Stimulated activated CD8-positive, alpha-beta memory T cell treated with anti-CD3 and anti-CD28 coated beads, Interleukin-15, amount 100 ng/mL, for 24 hours (primary cell): ENCODE results near the gene PLXNA4.

Experiments
- DNase-seq: peaks from one replicate; pipeline ENCODE4 v3.0.0-alpha.2; 2020; ENCODE audit warnings: low read depth

PLXNA4 gene

GRCh38 chr7:132588596-132588995 lies 12.3 kb upstream of the PLXNA4 start:
- no peak for DNase-seq

DNA sequence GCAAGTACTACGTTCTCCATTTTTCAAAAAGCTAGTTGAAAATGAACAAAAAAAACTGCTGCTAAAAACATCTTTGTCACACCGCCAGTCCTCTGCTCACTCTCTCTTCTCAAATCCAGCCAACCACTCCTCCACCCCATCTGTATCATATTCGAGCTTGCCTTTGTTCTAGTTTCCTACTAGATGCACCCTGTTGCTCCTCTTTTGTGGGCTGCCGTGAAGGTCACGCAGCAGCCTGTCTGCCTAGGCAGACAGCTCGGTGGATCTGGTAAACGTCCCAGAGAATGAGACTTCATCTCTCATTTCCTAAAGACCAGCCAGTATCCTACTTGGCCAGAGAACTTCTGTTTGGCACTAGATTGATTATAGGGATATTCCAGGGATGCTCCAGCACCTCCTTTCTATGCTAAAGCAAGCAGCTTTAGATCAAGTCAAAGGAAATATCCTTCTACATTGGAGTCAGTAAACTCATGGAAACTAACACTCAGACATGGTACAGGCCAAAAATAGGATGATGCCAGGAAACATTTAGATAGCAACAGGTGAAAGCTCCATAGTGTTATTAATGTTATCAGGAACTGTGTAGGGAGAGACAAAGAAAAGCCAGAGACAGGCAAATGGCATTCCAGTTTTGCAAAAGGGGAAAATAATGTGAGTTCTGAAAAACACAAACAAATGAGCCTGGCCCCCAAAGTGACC lies 8.7 kb upstream of the PLXNA4 start:
- no peak for DNase-seq

DNA sequence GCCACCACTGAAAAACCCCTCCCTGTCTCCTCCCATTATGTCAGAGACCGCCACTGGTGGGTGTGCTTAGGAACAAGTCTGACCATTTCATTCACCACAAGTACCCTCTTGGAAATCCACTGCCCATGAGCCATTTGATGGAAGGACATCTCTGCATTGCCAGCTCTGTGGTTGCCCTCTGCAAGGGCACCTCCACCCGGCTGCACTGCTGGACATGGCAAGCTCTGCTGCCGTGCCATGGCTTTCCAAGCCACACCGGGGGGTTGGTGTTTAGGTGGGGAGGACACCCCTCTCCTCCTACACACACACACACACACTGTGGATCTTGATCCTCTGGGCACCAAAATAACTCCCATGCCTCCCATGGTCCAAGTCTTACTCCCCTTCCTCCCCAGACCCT lies 5.2 kb upstream of the PLXNA4 start:
- DNase-seq = no peak

- peak; percentile 26 for DNase-seq
Observed at GRCh38 chr7:132580717-132581285, 4.5 kb upstream of the PLXNA4 start.

DNA sequence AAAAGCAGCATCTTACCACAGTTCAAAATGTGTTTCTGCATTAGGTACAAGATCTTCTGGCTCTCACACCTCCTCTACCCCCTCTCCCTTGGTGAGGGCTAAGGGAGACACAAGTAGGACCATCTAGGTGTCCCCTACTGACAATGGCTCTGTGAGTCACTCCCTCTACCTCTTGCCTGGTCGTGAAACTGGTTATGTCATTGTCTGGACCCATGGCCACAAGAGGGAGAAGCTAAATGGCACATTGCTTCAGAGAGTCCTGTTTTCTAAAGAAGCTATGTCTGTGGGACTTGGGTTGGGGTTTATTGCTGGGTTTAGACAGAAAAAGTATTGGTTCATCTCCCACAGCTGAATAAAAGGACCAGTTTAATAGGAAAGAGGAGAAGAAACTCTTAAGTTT lies 4.0 kb upstream of the PLXNA4 start:
- DNase-seq = no peak

DNA sequence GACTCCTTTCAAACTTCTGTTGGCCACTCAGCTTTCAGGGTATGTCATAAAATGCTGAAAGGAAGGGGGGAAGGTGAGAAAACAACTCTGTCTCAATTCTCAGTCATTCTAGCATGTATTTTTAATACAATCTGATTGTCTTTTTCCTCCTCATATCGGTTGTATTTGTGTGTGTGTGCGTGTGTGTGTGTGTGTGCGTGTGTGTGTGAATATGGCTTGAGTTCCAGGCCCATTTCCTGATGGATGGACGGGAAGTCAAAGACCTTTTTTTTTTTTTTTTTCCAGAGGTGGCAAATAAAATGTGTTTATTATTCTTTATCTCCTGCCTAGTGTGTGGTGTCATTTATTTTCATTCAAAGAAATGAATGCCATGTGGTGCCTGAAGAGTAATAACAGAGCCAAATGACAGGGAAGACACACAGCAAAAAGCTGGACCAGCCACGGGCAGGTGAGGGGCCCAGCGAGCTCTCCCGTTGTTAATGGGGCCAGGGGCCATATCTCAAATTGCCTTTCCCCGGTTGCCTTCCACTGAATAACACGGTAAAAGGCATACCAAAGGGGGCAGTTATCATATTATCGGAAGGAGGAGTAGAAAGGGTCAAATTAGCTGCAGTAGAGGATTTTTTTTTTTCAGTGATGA lies 3.1 kb upstream of the PLXNA4 start:
- no peak for DNase-seq

DNA sequence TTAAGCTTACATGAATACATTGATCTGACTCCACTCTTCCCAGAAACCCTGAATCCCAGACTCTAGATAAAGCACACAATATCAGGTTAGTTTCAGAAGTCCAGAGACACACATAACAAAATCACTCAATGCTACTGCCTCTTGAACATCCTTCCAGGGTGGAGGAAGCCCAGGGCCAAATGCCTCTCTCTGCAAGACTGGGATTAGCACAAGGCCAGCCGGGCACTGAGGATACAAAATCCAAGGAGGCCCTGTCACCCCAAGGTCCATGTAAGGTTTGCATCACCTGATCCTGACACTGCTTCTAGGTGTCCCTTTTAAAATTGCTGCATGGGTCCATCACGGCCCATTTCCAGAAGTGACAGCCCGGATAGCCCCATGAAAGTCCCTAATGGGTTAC lies 2.6 kb upstream of the PLXNA4 start:
- no peak for DNase-seq

DNA sequence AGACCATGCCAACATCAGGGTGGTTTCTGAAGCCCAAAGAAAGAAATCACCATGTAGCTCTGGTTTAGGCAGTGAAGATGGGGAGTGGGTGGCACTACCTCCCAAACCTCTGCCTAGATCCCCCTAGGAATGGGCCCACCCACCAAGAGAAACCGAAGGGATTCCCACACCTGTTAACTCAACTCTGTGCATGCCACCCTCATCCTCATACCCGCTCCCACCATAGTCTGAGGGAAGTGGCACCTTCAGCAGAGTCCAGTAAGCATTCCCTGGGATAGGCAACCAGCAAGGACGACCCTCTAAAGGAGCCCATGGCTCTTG lies 1.7 kb upstream of the PLXNA4 start:
- no peak for DNase-seq

DNA sequence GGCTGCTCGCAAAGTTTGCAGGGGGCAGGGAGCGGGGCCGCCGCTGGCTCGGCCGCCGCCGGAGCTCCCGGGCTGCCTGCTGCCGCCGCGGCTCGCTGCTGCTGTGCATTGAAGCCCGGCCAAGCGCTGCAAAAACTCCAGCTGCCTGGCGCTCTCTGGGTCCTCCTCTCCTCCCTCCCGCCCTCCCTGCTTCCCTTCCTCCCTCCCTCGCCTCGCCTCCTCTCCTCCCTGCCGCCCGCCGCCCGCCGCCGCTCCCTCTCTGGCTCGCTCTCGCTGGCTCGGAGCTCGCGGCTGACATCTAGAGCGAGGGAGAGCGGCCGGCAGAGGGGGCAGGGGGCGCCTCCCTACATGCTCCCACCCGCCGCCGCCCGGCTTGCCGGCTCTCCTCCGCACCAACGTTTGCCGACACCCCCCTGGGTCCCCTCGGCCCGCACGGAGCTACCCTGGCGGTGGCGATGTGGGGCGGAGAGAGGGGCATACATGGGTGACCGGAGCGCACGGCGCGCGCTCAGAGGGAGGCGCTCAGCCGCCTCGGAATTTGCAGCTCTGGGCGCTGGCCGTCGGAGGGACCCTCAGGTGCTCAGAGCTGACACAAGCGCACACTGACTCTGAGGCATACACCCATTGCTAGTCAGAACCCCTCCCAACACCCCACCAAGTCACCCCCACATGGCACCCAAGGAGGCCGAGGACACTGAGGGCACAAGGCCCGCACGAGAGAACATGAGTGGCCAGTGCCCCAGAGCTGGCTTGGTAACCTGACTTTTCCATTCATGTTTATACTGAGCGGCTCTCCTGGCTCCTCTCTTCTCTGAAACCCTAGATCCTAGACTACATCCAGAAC lies 1.2 kb upstream of the PLXNA4 start:
- no peak for DNase-seq

DNA sequence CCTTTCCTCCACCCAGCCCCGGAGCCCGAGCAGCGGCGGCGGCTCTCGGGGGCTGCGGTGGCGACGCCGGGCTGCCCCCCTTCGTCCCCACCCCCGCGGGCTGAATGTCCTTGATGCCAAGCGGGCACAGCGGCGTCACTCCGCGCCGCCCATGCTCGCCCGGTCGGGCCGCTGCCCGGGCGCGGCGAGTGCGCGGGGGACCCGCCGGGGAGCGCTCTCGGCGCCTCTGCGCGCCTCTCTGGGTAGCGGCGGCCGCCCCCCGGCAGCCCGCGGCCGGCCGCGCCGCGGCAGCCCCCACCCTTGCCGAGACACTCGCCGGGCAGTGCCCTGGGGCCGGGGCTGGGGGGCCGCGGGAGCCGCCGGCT lies 433 bp upstream of the PLXNA4 start:
- no peak for DNase-seq

- DNase-seq = no peak
Observed at GRCh38 chr7:132575419-132575981, 770 bp downstream of the PLXNA4 start.

DNA sequence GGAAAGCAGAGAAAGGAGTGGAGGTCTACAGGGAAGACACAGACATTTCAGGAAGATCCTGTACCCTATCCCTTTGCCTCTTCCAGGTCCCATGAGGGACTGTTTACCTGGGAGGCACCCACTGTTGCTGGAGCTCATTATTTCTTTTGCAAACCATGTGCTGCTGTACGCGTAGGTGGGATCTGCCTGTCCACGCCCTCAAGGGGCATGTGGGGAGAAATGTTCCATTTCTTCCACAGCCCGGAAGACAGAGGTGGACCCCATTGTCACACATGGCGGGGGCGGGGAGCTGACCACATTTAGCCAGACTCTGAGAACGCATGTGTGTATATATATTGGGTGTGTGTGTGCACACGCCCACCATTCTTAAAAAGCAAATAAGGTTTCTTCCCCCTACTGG lies 2.0 kb downstream of the PLXNA4 start:
- no peak for DNase-seq

- DNase-seq = no peak
Observed at GRCh38 chr7:132573251-132573955, 2.9 kb downstream of the PLXNA4 start.

DNA sequence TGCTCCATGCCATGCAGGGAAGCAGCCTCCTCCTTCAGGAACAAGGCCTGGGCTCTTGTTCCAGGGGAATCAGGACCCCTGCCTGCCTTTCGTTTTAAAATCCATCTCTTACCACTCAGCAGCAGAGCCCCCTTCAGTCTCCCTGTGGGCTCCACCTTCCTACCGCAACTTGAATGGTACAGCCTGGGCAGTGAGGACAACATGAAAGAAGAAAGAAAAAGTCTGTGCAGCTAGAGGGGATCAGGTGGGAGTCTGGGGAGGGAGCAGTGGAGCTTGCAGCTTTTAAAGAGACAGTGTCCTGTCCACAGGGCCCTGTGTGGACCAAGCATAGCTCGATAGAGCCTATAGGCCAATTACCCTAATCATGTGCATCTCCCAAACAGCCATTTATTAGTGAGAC lies 3.7 kb downstream of the PLXNA4 start:
- DNase-seq = no peak

DNA sequence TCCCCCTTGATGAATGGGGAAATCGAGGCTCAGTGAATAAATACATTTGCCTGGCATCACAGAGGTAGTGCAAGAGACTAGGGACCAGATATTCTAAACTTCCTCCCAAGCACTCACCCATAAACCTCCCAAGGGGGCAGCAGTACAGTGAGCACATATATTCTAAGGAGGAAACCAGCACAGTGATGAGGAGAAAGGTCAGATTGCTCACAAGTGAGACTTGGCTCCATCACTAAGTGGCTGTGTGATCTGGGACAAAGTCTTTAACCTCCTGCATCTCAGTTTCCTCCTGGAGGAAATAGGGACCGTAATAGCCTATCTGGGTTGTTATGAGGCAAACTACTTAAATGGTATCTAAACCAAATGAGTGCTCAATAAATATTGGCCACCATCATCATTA lies 4.3 kb downstream of the PLXNA4 start:
- DNase-seq = no peak

DNA sequence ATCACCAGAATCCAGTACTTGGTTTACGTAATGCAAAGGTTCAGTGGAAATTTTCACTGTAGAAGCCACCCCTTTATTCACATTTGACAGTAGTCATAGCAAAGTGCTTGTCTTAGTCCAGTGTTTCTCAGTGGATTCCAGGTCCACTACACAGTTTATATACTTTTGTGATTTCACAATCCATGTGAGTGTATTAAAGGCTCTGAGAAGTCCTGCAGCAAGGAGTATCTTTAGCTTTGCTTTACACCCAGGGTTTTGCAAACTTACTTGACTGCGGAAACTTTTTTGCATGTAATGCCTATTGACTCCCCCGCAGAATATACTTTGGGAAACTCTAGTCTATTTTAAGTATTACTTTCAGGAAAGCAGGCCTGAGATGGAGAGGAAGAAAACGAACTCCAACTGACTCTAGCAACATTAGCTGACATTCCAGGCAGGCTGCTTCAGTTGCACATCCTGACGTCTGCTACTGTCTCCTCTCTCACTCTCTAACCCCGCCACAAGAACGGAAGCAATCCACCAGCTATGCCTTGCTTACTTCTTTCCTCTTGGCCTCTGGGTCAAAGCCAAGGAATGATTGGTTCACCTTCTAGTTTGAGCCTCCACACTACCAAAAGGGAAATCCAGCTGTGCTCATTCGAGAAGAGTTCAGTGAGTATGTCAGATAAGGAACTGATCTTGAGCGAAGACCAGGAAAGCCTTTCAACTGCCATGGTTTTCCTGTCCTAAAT lies 6.2 kb downstream of the PLXNA4 start:
- no peak for DNase-seq

DNA sequence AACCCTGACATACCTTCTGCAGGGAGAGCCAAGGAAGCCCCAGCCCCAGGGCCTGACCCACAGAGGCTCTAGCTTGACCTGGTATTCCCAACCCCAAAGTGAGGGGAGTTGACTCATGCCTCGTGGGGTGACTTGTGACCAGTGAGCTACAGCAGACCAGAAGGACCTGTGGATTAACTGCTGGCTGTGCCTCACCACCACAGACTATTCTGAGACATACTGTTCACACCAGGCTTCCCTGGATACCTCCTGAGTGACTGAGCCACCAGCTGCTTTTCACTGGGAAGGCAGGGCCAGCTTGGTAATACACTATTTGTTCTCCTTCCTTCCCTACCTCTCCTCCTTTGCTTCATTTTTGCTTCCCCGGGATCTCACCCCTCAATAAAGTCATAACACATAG lies 7.3 kb downstream of the PLXNA4 start:
- DNase-seq = no peak

DNA sequence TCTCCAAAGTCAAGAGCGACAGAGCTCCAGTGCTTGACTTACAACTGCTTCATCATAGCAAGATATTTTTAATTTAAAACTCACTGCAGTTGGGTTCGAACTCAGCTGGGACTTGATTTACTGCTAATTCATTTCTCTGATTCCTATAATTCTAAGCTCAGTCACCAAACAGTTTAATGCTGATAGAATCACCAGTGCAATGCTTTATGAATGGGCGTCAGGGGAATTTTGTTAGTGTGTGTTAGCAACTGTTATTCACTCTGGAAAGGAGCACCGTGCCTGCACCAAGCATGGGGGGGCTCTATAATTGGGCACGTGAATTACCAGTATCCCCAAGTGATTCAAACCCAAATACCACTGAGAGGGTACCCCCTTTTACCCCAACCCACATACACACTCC lies 10.4 kb downstream of the PLXNA4 start:
- DNase-seq = no peak

- DNase-seq = no peak
Observed at GRCh38 chr7:132565441-132565840, 10.8 kb downstream of the PLXNA4 start.

DNA sequence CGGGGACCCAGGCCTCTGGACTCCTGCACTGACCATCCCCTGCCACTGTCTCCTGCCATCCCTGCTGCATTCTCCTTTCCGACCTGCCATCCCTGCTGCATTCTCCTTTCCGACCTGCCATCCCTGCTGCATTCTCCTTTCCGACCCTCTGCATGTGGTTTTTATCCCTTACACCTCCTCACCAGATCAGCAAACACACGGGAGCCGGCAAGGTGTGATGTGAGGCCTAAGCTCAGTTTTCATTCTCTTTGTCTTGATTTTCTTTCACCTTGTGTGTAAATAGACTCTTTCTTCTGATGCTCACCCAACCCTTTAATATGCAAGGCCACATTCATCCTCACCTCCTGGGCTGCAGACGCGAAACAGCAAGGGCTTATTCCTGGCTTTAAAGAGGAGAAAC lies 11.4 kb downstream of the PLXNA4 start:
- DNase-seq = no peak

- no peak for DNase-seq
Observed at GRCh38 chr7:132564090-132564489, 12.2 kb downstream of the PLXNA4 start.
